Natural killer cell (primary cell): ENCODE results near the gene PIK3R1. TPM values are rescaled to one million over a fixed set of nuclear protein-coding genes. Genes with fewer than 3 reads are reported as not detected.
A peak's percentile ranks its signal among the peaks of the same experiment; 100 is the strongest.

Experiments used
- ATAC-seq, 3 donors: fragments of 150-1000 bp in 2 of 3; fragments of 200-7000 bp in 1 of 3; cut with Tn5 transposase; 1 replicate in 1 of 3; 2 replicates in 2 of 3; pipeline ENCODE4 v1.10.0; 2021; ENCODE audit warnings: mild to moderate bottlenecking in 2 of 3, moderate library complexity in 2 of 3
- DNase-seq, 2 donors: peaks; one replicate each; pipeline versions ENCODE4 v3.0.0 to v3.0.0-alpha.2; 2013 to 2021; ENCODE audit warnings: mixed read lengths in 1 of 2
- H3K27ac ChIP-seq: one replicate; pipeline ENCODE4 v1.5.1; 2013; ENCODE audit warnings: mild to moderate bottlenecking, low read length
- H3K27me3 ChIP-seq: one replicate; pipeline ENCODE4 v1.6.1; 2013; ENCODE audit warnings: low read length; ENCODE audit not compliant: control insufficient read depth, insufficient read depth
- H3K36me3 ChIP-seq: one replicate; pipeline ENCODE4 v1.6.1; 2013; ENCODE audit warnings: low read length; ENCODE audit not compliant: control insufficient read depth, insufficient read depth
- H3K4me1 ChIP-seq: one replicate; pipeline ENCODE4 v1.6.1; 2013; ENCODE audit warnings: low read length; ENCODE audit not compliant: control insufficient read depth, insufficient read depth
- H3K4me3 ChIP-seq: one replicate; pipeline ENCODE4 v1.5.1; 2013; ENCODE audit warnings: low read length
- H3K9me3 ChIP-seq: one replicate; pipeline ENCODE4 v1.6.1; 2013; ENCODE audit warnings: low read length; ENCODE audit not compliant: control insufficient read depth, insufficient read depth
- H3K27ac Mint-ChIP-seq, 2 donors: one replicate each; pipeline ENCODE4 v1.8.0; 2022; ENCODE audit warnings: mild to moderate bottlenecking in 2 of 2, mixed read lengths in 2 of 2, moderate library complexity in 1 of 2
- H3K27me3 Mint-ChIP-seq, 2 donors: one replicate each; pipeline ENCODE4 v1.8.0; 2022; ENCODE audit warnings: low read depth in 2 of 2, mixed read lengths in 2 of 2
- H3K36me3 Mint-ChIP-seq: one replicate; pipeline ENCODE4 v1.8.0; 2022; ENCODE audit warnings: mixed read lengths
- H3K4me1 Mint-ChIP-seq, 2 donors: one replicate each; pipeline ENCODE4 v1.8.0; 2022; ENCODE audit warnings: mixed read lengths in 2 of 2
- H3K4me3 Mint-ChIP-seq: one replicate; pipeline ENCODE4 v1.8.0; 2022; ENCODE audit warnings: mild to moderate bottlenecking, moderate library complexity, mixed read lengths
- H3K9me3 Mint-ChIP-seq, 2 donors: one replicate each; pipeline ENCODE4 v1.8.0; 2022; ENCODE audit warnings: mixed read lengths in 2 of 2
- whole genome bisulfite sequencing: methylation state at CpG from one replicate; pipeline ENCODE4 v1.1.7; 2013; ENCODE audit warnings: missing lambda C conversion rate; ENCODE audit not compliant: insufficient coverage; 5-methylcytosine and 5-hydroxymethylcytosine counted together
- intact Hi-C: fragments of 100-400 bp; cut with micrococcal nuclease; formaldehyde crosslinking; loops from one replicate; pipeline ENCODE4 v1.14.2; 2022
- total RNA-seq, 4 donors: library from RNA; stranded (reverse); fragments of 120-200 nt in 1 of 4; gene quantifications; one replicate each; pipeline versions ENCODE4 v1.2.3 to v1.2.4, GENCODE V29; 2013 to 2022
- TF ChIP-seq, protein P1 (sequence below): fragments of 200-600 bp; IDR thresholded peaks from one replicate; pipeline ENCODE4 v1.8.0; 2022; ENCODE audit warnings: antibody characterized with exemption

Gene PIK3R1
- total RNA-seq, 3 donors from 2014 or later (not counting 1 experiment from before 2014, with no cell fraction given): 307 to 365 (median 313) TPM

DNA sequence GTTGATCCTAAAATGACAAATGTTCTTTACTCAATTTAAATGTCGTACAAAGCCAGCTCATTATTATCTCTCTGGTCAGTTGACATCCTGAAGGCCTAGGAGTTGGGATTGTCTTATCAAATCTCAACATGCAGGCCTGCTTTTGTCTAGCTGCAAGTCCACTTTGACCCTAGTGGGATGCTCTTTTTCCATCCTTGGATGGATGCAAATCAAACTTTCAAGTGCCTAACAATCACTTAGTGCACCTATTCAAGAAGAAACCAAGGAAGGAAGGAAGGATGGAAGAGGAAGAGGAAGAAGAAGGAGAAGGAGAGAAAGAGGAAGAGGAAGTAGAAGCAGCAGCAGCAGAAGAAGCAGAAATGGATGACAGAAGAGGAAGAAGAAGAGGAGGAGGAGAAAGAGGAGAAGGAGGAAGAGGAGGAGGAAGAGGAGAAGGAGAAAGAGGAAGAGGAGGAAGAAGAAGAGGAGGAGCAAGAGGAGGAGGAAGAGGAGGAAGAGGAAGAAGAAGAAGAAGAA is 109.6 kb downstream of the PIK3R1 start:
- no peaks in the 10 kb centered on the region for H3K9me3 Mint-ChIP-seq
- 80% methylated on average over 1 of the region's 1 CpG for WGBS

DNA sequence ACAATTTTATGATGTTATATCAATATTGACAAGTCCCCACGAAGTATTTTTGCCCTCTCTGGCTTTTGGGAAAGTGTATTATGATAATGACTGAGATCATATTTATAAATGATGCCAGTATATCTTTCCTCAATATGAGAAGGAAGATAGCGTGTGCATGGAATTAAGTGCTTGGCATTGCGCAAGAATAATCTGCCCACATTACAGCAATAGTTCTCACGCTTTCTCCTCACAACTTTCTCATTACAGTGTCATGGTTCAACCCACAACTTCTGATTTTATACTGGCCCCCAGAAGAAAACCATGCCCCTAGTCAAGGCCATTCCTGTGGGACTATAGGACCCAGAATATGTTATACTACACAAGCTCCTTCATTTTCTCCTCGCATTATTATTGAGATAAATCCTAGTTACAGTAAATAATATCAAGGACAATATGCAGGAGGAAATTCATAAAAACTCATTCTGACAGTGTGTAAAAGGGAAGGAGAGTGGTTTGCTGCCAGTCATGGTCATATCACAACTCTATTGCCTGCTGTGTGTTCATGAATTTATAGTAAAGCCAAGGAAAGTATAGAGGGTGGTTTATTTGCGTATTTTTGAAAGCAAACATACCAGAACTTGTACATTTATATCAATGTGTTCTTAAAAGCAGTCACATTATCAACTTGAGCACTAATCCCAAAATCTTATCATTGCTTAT is 114.1 kb downstream of the PIK3R1 start:
- 85% methylated on average over 3 of the region's 6 CpGs for WGBS
- H3K4me3 ChIP-seq: no peak overlapping the region
- no peaks in the 10 kb centered on the region for H3K27me3 ChIP-seq
- peaks cover 0 to 4% of the 10 kb centered on the region in 2 donors for H3K27me3 Mint-ChIP-seq
- H3K4me3 Mint-ChIP-seq: no peak overlapping the region
- peaks cover 30 to 42% of the 10 kb centered on the region in 2 donors for H3K4me1 Mint-ChIP-seq
- ATAC-seq (no peak), DNase-seq (no peak)
- H3K36me3 Mint-ChIP-seq: no peaks in the 10 kb centered on the region
- intact Hi-C loops: no loop called here
- no peaks in the 10 kb centered on the region for H3K9me3 ChIP-seq
- TF ChIP-seq, protein P1, sequence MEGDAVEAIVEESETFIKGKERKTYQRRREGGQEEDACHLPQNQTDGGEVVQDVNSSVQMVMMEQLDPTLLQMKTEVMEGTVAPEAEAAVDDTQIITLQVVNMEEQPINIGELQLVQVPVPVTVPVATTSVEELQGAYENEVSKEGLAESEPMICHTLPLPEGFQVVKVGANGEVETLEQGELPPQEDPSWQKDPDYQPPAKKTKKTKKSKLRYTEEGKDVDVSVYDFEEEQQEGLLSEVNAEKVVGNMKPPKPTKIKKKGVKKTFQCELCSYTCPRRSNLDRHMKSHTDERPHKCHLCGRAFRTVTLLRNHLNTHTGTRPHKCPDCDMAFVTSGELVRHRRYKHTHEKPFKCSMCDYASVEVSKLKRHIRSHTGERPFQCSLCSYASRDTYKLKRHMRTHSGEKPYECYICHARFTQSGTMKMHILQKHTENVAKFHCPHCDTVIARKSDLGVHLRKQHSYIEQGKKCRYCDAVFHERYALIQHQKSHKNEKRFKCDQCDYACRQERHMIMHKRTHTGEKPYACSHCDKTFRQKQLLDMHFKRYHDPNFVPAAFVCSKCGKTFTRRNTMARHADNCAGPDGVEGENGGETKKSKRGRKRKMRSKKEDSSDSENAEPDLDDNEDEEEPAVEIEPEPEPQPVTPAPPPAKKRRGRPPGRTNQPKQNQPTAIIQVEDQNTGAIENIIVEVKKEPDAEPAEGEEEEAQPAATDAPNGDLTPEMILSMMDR: no peak
- peaks cover 16% of the 10 kb centered on the region for H3K4me1 ChIP-seq
- no peaks in the 10 kb centered on the region for H3K9me3 Mint-ChIP-seq
- H3K27ac Mint-ChIP-seq: no peak overlapping the region
- no peak overlapping the region for H3K27ac ChIP-seq
- H3K36me3 ChIP-seq: no peaks in the 10 kb centered on the region

More for the DNA sequence above, 109.6 kb downstream of the PIK3R1 start:
- no peaks in the 10 kb centered on the region for H3K36me3 ChIP-seq
- no peaks in the 10 kb centered on the region for H3K4me1 ChIP-seq
- no peak overlapping the region for H3K4me3 Mint-ChIP-seq
- H3K9me3 ChIP-seq: no peaks in the 10 kb centered on the region
- no peak overlapping the region for H3K4me3 ChIP-seq
- DNase-seq (no peak), ATAC-seq (no peak)
- H3K27me3 Mint-ChIP-seq: peaks cover 0 to 4% of the 10 kb centered on the region in 2 donors
- no peak overlapping the region for H3K27ac ChIP-seq
- no peak overlapping the region for H3K27ac Mint-ChIP-seq
- no peaks in the 10 kb centered on the region for H3K27me3 ChIP-seq
- TF ChIP-seq, protein P1: no peak
- no peaks in the 10 kb centered on the region for H3K36me3 Mint-ChIP-seq
- peaks cover 5 to 12% of the 10 kb centered on the region in 2 donors for H3K4me1 Mint-ChIP-seq
- intact Hi-C loops: no loop called here

DNA sequence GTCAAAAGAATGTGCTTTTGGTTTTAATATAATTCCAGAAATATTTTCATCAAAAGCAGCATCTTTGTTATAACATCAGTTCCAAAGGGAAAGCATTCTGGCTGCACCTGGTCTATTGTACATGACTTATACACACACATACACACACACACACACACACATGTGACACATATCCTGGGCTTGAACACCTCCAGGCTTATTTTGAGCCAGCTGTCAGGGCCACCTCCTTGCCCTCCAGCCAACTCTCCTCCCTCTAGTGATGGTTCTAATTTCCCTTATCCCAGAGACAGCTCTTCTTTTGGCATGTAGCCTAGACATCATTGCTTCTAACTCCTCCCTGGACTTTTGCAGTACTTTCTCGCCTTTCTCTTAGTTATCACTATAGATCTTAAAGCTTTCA is 115.0 kb downstream of the PIK3R1 start:
- Histone ChIP-seq H3K27ac (no peak overlapping the region), H3K9me3 (no peaks in the 10 kb centered on the region), H3K27me3 (no peaks in the 10 kb centered on the region), H3K4me1 (peaks cover 16% of the 10 kb centered on the region), H3K36me3 (no peaks in the 10 kb centered on the region), H3K4me3 (no peak overlapping the region)
- H3K27me3 Mint-ChIP-seq: peaks cover 0 to 4% of the 10 kb centered on the region in 2 donors
- no peak for DNase-seq
- WGBS: 86% methylated on average over 1 of the region's 1 CpG
- TF ChIP-seq, protein P1: no peak
- no peaks in the 10 kb centered on the region for H3K36me3 Mint-ChIP-seq
- intact Hi-C loops: no loop called here
- H3K27ac Mint-ChIP-seq: peak overlapping the region in 1 of 2 donors; percentile 68
- H3K9me3 Mint-ChIP-seq: no peaks in the 10 kb centered on the region
- H3K4me3 Mint-ChIP-seq: no peak overlapping the region
- H3K4me1 Mint-ChIP-seq: peaks cover 25 to 36% of the 10 kb centered on the region in 2 donors
- ATAC-seq: no peak
